Measurements from ENCODE around the gene GPR50. TPM values are rescaled to one million over a fixed set of nuclear protein-coding genes. Genes with fewer than 3 reads are reported as not detected.

GPR50 gene
- total RNA-seq (2012; rRNA removed), result not detected in 2 replicates

- H3K9me3 ChIP-seq (replicated peaks; ENCODE audit: low read length), result peaks cover 2% of the 10 kb centered on the region
- no peak within 1 kb of the TSS for H3K9ac ChIP-seq (ENCODE audit: low read depth, low read length)
- no peak within 1 kb of the TSS for H3K4me3 ChIP-seq (ENCODE audit: low read length)
- H3K36me3 ChIP-seq (ENCODE audit: insufficient read depth, low read length), result no peaks in the 10 kb centered on the region
- H3K4me1 ChIP-seq (ENCODE audit: control insufficient read depth, insufficient read depth, low read length), result no peaks in the 10 kb centered on the region
- no peak within 1 kb of the TSS for H3K4me2 ChIP-seq (ENCODE audit: low read length)
- peaks cover 11% of the 10 kb centered on the region for H3K27me3 ChIP-seq (ENCODE audit: control insufficient read depth, insufficient read depth, low read length)
Measured at GRCh38 chrX:151176231-151176750, at the start of gene GPR50. GPR50 (plus strand) TSS chrX:151176584; CDS start chrX:151176722, 138 bp downstream.

GRCh38 chrX:151132531-151132930 lies 43.9 kb upstream of the GPR50 start:
- H3K4me1 ChIP-seq (ENCODE audit: control insufficient read depth, insufficient read depth, low read length), result no peaks in the 10 kb centered on the region
- no peaks in the 10 kb centered on the region for H3K36me3 ChIP-seq (ENCODE audit: insufficient read depth, low read length)
- H3K4me2 ChIP-seq (ENCODE audit: low read length), result no peak overlapping the region
- H3K9ac ChIP-seq (ENCODE audit: low read depth, low read length), result no peak overlapping the region
- no peaks in the 10 kb centered on the region for H3K27me3 ChIP-seq (ENCODE audit: control insufficient read depth, insufficient read depth, low read length)
- H3K4me3 ChIP-seq (ENCODE audit: low read length), result no peak overlapping the region
- H3K9me3 ChIP-seq (replicated peaks; ENCODE audit: low read length), result no peaks in the 10 kb centered on the region

- H3K4me3 ChIP-seq (ENCODE audit: low read length), result no peak overlapping the region
- H3K9me3 ChIP-seq (replicated peaks; ENCODE audit: low read length), result no peaks in the 10 kb centered on the region
- H3K27me3 ChIP-seq (ENCODE audit: control insufficient read depth, insufficient read depth, low read length), result peaks cover 4% of the 10 kb centered on the region
- H3K4me2 ChIP-seq (ENCODE audit: low read length), result no peak overlapping the region
- no peaks in the 10 kb centered on the region for H3K4me1 ChIP-seq (ENCODE audit: control insufficient read depth, insufficient read depth, low read length)
- no peak overlapping the region for H3K9ac ChIP-seq (ENCODE audit: low read depth, low read length)
- H3K36me3 ChIP-seq (ENCODE audit: insufficient read depth, low read length), result no peaks in the 10 kb centered on the region
Measured at GRCh38 chrX:151151665-151152267, 24.6 kb upstream of the GPR50 start.

GRCh38 chrX:151153086-151153485 lies 23.3 kb upstream of the GPR50 start:
- H3K36me3 ChIP-seq (ENCODE audit: insufficient read depth, low read length), result no peaks in the 10 kb centered on the region
- no peaks in the 10 kb centered on the region for H3K27me3 ChIP-seq (ENCODE audit: control insufficient read depth, insufficient read depth, low read length)
- no peaks in the 10 kb centered on the region for H3K4me1 ChIP-seq (ENCODE audit: control insufficient read depth, insufficient read depth, low read length)
- H3K9ac ChIP-seq (ENCODE audit: low read depth, low read length), result no peak overlapping the region
- no peaks in the 10 kb centered on the region for H3K9me3 ChIP-seq (replicated peaks; ENCODE audit: low read length)
- H3K4me3 ChIP-seq (ENCODE audit: low read length), result no peak overlapping the region
- no peak overlapping the region for H3K4me2 ChIP-seq (ENCODE audit: low read length)

- Histone ChIP-seq H3K9me3 (replicated peaks; ENCODE audit: low read length) (no peaks in the 10 kb centered on the region), H3K27me3 (ENCODE audit: control insufficient read depth, insufficient read depth, low read length) (no peaks in the 10 kb centered on the region), H3K4me1 (ENCODE audit: control insufficient read depth, insufficient read depth, low read length) (no peaks in the 10 kb centered on the region), H3K4me2 (ENCODE audit: low read length) (no peak overlapping the region), H3K4me3 (ENCODE audit: low read length) (no peak overlapping the region), H3K9ac (ENCODE audit: low read depth, low read length) (no peak overlapping the region), H3K36me3 (ENCODE audit: insufficient read depth, low read length) (no peaks in the 10 kb centered on the region)
Measured at GRCh38 chrX:151153667-151154066, 22.7 kb upstream of the GPR50 start.

- H3K4me3 ChIP-seq (ENCODE audit: low read length), result no peak overlapping the region
- H3K4me2 ChIP-seq (ENCODE audit: low read length), result no peak overlapping the region
- H3K27me3 ChIP-seq (ENCODE audit: control insufficient read depth, insufficient read depth, low read length), result no peaks in the 10 kb centered on the region
- no peak overlapping the region for H3K9ac ChIP-seq (ENCODE audit: low read depth, low read length)
- no peaks in the 10 kb centered on the region for H3K36me3 ChIP-seq (ENCODE audit: insufficient read depth, low read length)
- no peaks in the 10 kb centered on the region for H3K9me3 ChIP-seq (replicated peaks; ENCODE audit: low read length)
- H3K4me1 ChIP-seq (ENCODE audit: control insufficient read depth, insufficient read depth, low read length), result no peaks in the 10 kb centered on the region
Measured at GRCh38 chrX:151155234-151155633, 21.1 kb upstream of the GPR50 start.

GRCh38 chrX:151161690-151162089 lies 14.7 kb upstream of the GPR50 start:
- no peak overlapping the region for H3K9ac ChIP-seq (ENCODE audit: low read depth, low read length)
- no peak overlapping the region for H3K4me2 ChIP-seq (ENCODE audit: low read length)
- no peaks in the 10 kb centered on the region for H3K4me1 ChIP-seq (ENCODE audit: control insufficient read depth, insufficient read depth, low read length)
- H3K9me3 ChIP-seq (replicated peaks; ENCODE audit: low read length), result no peaks in the 10 kb centered on the region
- H3K27me3 ChIP-seq (ENCODE audit: control insufficient read depth, insufficient read depth, low read length), result no peaks in the 10 kb centered on the region
- H3K4me3 ChIP-seq (ENCODE audit: low read length), result no peak overlapping the region
- no peaks in the 10 kb centered on the region for H3K36me3 ChIP-seq (ENCODE audit: insufficient read depth, low read length)

GRCh38 chrX:151167791-151168345 lies 8.5 kb upstream of the GPR50 start:
- H3K4me2 ChIP-seq (ENCODE audit: low read length), result no peak overlapping the region
- H3K9ac ChIP-seq (ENCODE audit: low read depth, low read length), result no peak overlapping the region
- no peaks in the 10 kb centered on the region for H3K9me3 ChIP-seq (replicated peaks; ENCODE audit: low read length)
- H3K27me3 ChIP-seq (ENCODE audit: control insufficient read depth, insufficient read depth, low read length), result no peaks in the 10 kb centered on the region
- H3K4me3 ChIP-seq (ENCODE audit: low read length), result no peak overlapping the region
- no peaks in the 10 kb centered on the region for H3K36me3 ChIP-seq (ENCODE audit: insufficient read depth, low read length)
- no peaks in the 10 kb centered on the region for H3K4me1 ChIP-seq (ENCODE audit: control insufficient read depth, insufficient read depth, low read length)

- no peaks in the 10 kb centered on the region for H3K9me3 ChIP-seq (replicated peaks; ENCODE audit: low read length)
- no peak overlapping the region for H3K4me3 ChIP-seq (ENCODE audit: low read length)
- H3K4me1 ChIP-seq (ENCODE audit: control insufficient read depth, insufficient read depth, low read length), result no peaks in the 10 kb centered on the region
- peaks cover 2% of the 10 kb centered on the region for H3K27me3 ChIP-seq (ENCODE audit: control insufficient read depth, insufficient read depth, low read length)
- H3K4me2 ChIP-seq (ENCODE audit: low read length), result no peak overlapping the region
- no peaks in the 10 kb centered on the region for H3K36me3 ChIP-seq (ENCODE audit: insufficient read depth, low read length)
- no peak overlapping the region for H3K9ac ChIP-seq (ENCODE audit: low read depth, low read length)
Measured at GRCh38 chrX:151169783-151170182, 6.6 kb upstream of the GPR50 start.

GRCh38 chrX:151174581-151175282 lies 1.7 kb upstream of the GPR50 start:
- Histone ChIP-seq H3K4me2 (ENCODE audit: low read length) (no peak overlapping the region), H3K27me3 (ENCODE audit: control insufficient read depth, insufficient read depth, low read length) (peaks cover 11% of the 10 kb centered on the region), H3K36me3 (ENCODE audit: insufficient read depth, low read length) (no peaks in the 10 kb centered on the region), H3K9me3 (replicated peaks; ENCODE audit: low read length) (peaks cover 1% of the 10 kb centered on the region), H3K4me1 (ENCODE audit: control insufficient read depth, insufficient read depth, low read length) (no peaks in the 10 kb centered on the region), H3K9ac (ENCODE audit: low read depth, low read length) (no peak overlapping the region), H3K4me3 (ENCODE audit: low read length) (no peak overlapping the region)

- no peaks in the 10 kb centered on the region for H3K4me1 ChIP-seq (ENCODE audit: control insufficient read depth, insufficient read depth, low read length)
- no peak overlapping the region for H3K4me3 ChIP-seq (ENCODE audit: low read length)
- no peaks in the 10 kb centered on the region for H3K36me3 ChIP-seq (ENCODE audit: insufficient read depth, low read length)
- peaks cover 11% of the 10 kb centered on the region for H3K27me3 ChIP-seq (ENCODE audit: control insufficient read depth, insufficient read depth, low read length)
- no peak overlapping the region for H3K9ac ChIP-seq (ENCODE audit: low read depth, low read length)
- no peak overlapping the region for H3K4me2 ChIP-seq (ENCODE audit: low read length)
- peaks cover 2% of the 10 kb centered on the region for H3K9me3 ChIP-seq (replicated peaks; ENCODE audit: low read length)
Measured at GRCh38 chrX:151175283-151176062, 911 bp upstream of the GPR50 start.

Measured in skeletal muscle satellite cell (primary cell).